ENCODE measurements around the gene SHROOM3.

The SHROOM3 gene

GRCh38 chr4:76563454-76564122 is 128.6 kb downstream of the SHROOM3 start:
- TF ChIP-seq FOXM1 (IDR thresholded peaks at IDR 0.05; ENCODE audit: borderline replicate concordance, low read depth) (no peak), EGR1 (IDR thresholded peaks at IDR 0.05) (no peak), YY1 (IDR thresholded peaks at IDR 0.05; ENCODE audit: low read depth) (no peak), TAF1 (IDR thresholded peaks at IDR 0.05; ENCODE audit: low read depth) (no peak), TCF12 (IDR thresholded peaks at IDR 0.05; ENCODE audit: low read depth) (peak; percentile 23; the same call in 1 of the 2 replicates), CREB1 (IDR thresholded peaks at IDR 0.05; ENCODE audit: low read depth) (no peak), REST (IDR thresholded peaks at IDR 0.05; ENCODE audit: low read depth) (no peak), CEBPB (IDR thresholded peaks at IDR 0.05) (no peak)
- TF ChIP-seq, protein P1, sequence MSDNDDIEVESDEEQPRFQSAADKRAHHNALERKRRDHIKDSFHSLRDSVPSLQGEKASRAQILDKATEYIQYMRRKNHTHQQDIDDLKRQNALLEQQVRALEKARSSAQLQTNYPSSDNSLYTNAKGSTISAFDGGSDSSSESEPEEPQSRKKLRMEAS (IDR thresholded peaks at IDR 0.05), result peak; percentile 38; the same call in 1 of the 2 replicates
- TF ChIP-seq, protein P2, sequence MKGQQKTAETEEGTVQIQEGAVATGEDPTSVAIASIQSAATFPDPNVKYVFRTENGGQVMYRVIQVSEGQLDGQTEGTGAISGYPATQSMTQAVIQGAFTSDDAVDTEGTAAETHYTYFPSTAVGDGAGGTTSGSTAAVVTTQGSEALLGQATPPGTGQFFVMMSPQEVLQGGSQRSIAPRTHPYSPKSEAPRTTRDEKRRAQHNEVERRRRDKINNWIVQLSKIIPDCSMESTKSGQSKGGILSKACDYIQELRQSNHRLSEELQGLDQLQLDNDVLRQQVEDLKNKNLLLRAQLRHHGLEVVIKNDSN (IDR thresholded peaks at IDR 0.05), result peak; percentile 38; the same call in 1 of the 2 replicates

- peak; percentile 19; the same call in 1 of the 2 replicates for TF ChIP-seq EP300 (IDR thresholded peaks at IDR 0.05; ENCODE audit: borderline replicate concordance)
- TF ChIP-seq NFIC (IDR thresholded peaks at IDR 0.05), result no peak
- no peak for TF ChIP-seq REST (IDR thresholded peaks at IDR 0.05; ENCODE audit: low read depth)
- TF ChIP-seq TAF1 (IDR thresholded peaks at IDR 0.05; ENCODE audit: low read depth), result no peak
- TF ChIP-seq YY1 (IDR thresholded peaks at IDR 0.05; ENCODE audit: low read depth), result no peak
- no peak for TF ChIP-seq FOXM1 (IDR thresholded peaks at IDR 0.05; ENCODE audit: borderline replicate concordance, low read depth)
Measured at GRCh38 chr4:76564123-76564915, 129.3 kb downstream of the SHROOM3 start.

GRCh38 chr4:76568262-76568661 is 133.2 kb downstream of the SHROOM3 start:
- TF ChIP-seq EGR1 (IDR thresholded peaks at IDR 0.05) (no peak), TEAD4 (IDR thresholded peaks at IDR 0.05) (no peak), ZBTB7A (IDR thresholded peaks at IDR 0.05; ENCODE audit: low read depth) (no peak), YY1 (IDR thresholded peaks at IDR 0.05; ENCODE audit: low read depth) (no peak), RAD21 (IDR thresholded peaks at IDR 0.05; ENCODE audit: low read depth) (no peak), CREB1 (IDR thresholded peaks at IDR 0.05; ENCODE audit: low read depth) (no peak), FOXM1 (IDR thresholded peaks at IDR 0.05; ENCODE audit: borderline replicate concordance, low read depth) (no peak), CEBPB (IDR thresholded peaks at IDR 0.05) (no peak), TAF1 (IDR thresholded peaks at IDR 0.05; ENCODE audit: low read depth) (no peak), NFIC (IDR thresholded peaks at IDR 0.05) (no peak), REST (IDR thresholded peaks at IDR 0.05; ENCODE audit: low read depth) (no peak), EP300 (IDR thresholded peaks at IDR 0.05; ENCODE audit: borderline replicate concordance) (no peak), TCF12 (IDR thresholded peaks at IDR 0.05; ENCODE audit: low read depth) (no peak)
- TF ChIP-seq, protein P1 (IDR thresholded peaks at IDR 0.05), result no peak
- TF ChIP-seq, protein P2 (IDR thresholded peaks at IDR 0.05), result no peak

- no peak for TF ChIP-seq EGR1 (IDR thresholded peaks at IDR 0.05)
- TF ChIP-seq REST (IDR thresholded peaks at IDR 0.05; ENCODE audit: low read depth), result no peak
- no peak for TF ChIP-seq TAF1 (IDR thresholded peaks at IDR 0.05; ENCODE audit: low read depth)
- TF ChIP-seq FOXM1 (IDR thresholded peaks at IDR 0.05; ENCODE audit: borderline replicate concordance, low read depth), result no peak
- no peak for TF ChIP-seq CEBPB (IDR thresholded peaks at IDR 0.05)
- TF ChIP-seq EP300 (IDR thresholded peaks at IDR 0.05; ENCODE audit: borderline replicate concordance), result no peak
- TF ChIP-seq, protein P1 (IDR thresholded peaks at IDR 0.05), result no peak
- no peak for TF ChIP-seq RAD21 (IDR thresholded peaks at IDR 0.05; ENCODE audit: low read depth)
- TF ChIP-seq YY1 (IDR thresholded peaks at IDR 0.05; ENCODE audit: low read depth), result no peak
- TF ChIP-seq ZBTB7A (IDR thresholded peaks at IDR 0.05; ENCODE audit: low read depth), result no peak
- TF ChIP-seq, protein P2 (IDR thresholded peaks at IDR 0.05), result no peak
- TF ChIP-seq TCF12 (IDR thresholded peaks at IDR 0.05; ENCODE audit: low read depth), result no peak
- TF ChIP-seq TEAD4 (IDR thresholded peaks at IDR 0.05), result no peak
- TF ChIP-seq CREB1 (IDR thresholded peaks at IDR 0.05; ENCODE audit: low read depth), result no peak
- TF ChIP-seq NFIC (IDR thresholded peaks at IDR 0.05), result no peak
Measured at GRCh38 chr4:76569225-76569624, 134.2 kb downstream of the SHROOM3 start.

Data from Ishikawa (cell line).